Measurements from ENCODE around the gene ODAD3. TPM values are rescaled to one million over a fixed set of nuclear protein-coding genes. Genes with fewer than 3 reads are reported as not detected.
"Not testable (repeated sequence)": the region's sequence is repeated elsewhere in the genome, so short reads cannot be mapped to it uniquely, and the experiment has no call there.

The ODAD3 gene
- total and polyA plus RNA-seq, 4 donors: 0.79 to 7.1 (median 5.3) TPM

DNA sequence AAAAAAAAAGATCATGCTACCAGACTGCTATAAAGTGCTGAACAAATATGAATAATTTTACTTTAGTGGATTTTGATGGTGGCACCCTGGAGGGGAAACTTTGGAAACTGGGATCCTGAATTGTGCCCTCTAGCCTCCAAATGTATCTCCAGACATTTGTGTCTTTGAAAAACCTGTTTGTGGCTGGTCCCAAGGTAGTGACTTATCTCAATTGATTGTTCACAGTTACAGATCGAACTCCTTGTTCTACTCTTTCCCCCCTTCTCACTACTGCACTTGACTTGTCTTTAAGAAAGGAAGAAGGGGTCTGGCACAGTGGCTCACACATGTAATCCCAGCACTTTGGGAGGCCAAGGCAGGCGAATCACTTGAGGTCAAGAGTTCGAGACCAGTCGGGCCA is 26.3 kb downstream of the ODAD3 start:
- Histone ChIP-seq H3K27me3 (ENCODE audit: control insufficient read depth, insufficient read depth, low read length) (peaks cover 8% of the 10 kb centered on the region), H3K36me3 (ENCODE audit: control insufficient read depth, insufficient read depth, low read length) (no peaks in the 10 kb centered on the region)
- no peak for DNase-seq (ENCODE audit: low read depth in 4 of 6, low spot score in 6 of 6)

DNA sequence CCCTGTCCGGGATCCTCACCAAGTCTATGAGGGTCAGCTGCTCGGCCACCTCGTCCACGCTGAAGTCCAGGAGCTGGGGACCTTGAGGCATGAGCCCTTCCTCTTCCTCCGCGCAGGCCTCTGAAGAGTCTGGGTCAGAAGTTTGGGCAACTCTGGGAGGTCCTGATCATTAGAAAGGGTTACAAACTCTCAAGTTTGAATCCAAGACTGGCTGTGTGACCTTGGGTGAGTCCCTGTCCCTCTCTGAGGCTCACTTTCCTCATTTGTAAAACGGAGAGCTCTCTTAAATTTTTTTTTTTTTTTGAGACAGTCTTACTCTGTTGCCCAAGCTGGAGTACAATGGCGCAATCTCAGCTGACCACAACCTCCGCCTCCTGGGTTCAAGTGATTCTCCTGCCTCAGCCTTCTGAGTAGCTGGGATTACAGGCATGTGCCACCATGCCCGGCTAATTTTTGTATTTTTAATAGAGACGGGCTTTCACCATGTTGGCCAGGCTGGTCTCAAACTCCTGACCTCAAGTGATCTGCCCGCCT is 28.2 kb downstream of the ODAD3 start:
- not testable (repeated sequence) for H3K4me3 ChIP-seq (ENCODE audit: low read depth, low read length); H3K4me1 ChIP-seq (ENCODE audit: control insufficient read depth, insufficient read depth, low read length); H3K36me3 ChIP-seq (ENCODE audit: control insufficient read depth, insufficient read depth, low read length); H3K9me3 ChIP-seq (ENCODE audit: control insufficient read depth, insufficient read depth, low read length); DNase-seq (ENCODE audit: low read depth in 4 of 6, low spot score in 6 of 6); H3K27ac ChIP-seq (ENCODE audit: low read depth, low read length); H3K27me3 ChIP-seq (ENCODE audit: control insufficient read depth, insufficient read depth, low read length)
- WGBS (ENCODE audit: insufficient coverage): 78% methylated on average over 10 of the region's 12 CpGs

More for the DNA sequence above, 26.3 kb downstream of the ODAD3 start:
- no CpG with 5 or more reads among the region's 4 CpGs for WGBS (ENCODE audit: insufficient coverage)
- H3K27ac ChIP-seq (ENCODE audit: low read depth, low read length): no peak overlapping the region
- H3K4me1 ChIP-seq (ENCODE audit: control insufficient read depth, insufficient read depth, low read length): no peaks in the 10 kb centered on the region
- H3K4me3 ChIP-seq (ENCODE audit: low read depth, low read length): no peak overlapping the region
- H3K9me3 ChIP-seq (ENCODE audit: control insufficient read depth, insufficient read depth, low read length): no peaks in the 10 kb centered on the region

DNA sequence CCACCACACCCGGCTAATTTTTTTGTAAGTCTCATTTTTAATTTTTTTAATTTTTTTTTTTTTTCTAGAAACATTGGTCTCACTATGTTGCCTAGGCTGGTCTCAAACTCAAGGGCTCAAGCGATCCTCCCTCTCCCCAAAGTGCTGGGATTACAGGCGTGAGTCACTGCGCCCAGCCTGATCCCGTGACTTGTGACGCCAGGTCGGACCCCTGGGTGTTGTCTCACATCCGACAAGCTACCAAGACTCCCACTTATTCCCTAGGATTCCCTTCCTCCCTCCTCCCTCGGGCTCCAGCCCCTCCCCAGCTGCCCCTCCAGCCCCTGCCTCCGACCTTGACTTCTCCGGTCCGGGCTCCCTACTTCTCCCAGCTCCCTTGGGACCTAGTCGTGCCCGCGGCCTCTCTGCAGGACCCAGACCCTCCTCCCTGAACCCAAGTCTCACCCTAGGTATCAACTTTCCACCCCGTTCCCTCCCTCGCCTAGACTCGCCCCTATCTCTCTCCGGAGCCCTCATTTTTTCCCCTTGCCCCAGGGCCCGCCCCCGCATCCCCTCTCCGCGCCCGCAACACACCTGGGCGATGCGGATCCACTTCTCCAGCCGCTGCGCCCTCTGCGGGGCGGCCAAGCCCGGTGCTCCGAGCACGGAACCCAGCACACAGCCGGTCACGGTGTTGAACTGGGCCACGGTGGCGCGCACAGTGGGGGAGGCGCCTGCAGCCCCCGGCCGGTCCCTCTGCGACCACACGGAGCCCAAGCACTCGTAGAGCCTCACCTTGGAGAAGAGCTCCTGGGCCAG is 28.9 kb downstream of the ODAD3 start:
- no peak overlapping the region for H3K27ac ChIP-seq (ENCODE audit: low read depth, low read length)
- 27% methylated on average over 38 of the region's 44 CpGs for WGBS (ENCODE audit: insufficient coverage)
- no peaks in the 10 kb centered on the region for H3K9me3 ChIP-seq (ENCODE audit: control insufficient read depth, insufficient read depth, low read length)
- H3K4me3 ChIP-seq (ENCODE audit: low read depth, low read length): no peak overlapping the region
- DNase-seq (ENCODE audit: low read depth in 4 of 6, low spot score in 6 of 6): no peak
- H3K27me3 ChIP-seq (ENCODE audit: control insufficient read depth, insufficient read depth, low read length): peaks cover 8% of the 10 kb centered on the region
- H3K36me3 ChIP-seq (ENCODE audit: control insufficient read depth, insufficient read depth, low read length): no peaks in the 10 kb centered on the region
- H3K4me1 ChIP-seq (ENCODE audit: control insufficient read depth, insufficient read depth, low read length): no peaks in the 10 kb centered on the region

GRCh38 chr19:11404588-11405222 is 30.2 kb downstream of the ODAD3 start:
- H3K9me3 ChIP-seq (ENCODE audit: control insufficient read depth, insufficient read depth, low read length): no peaks in the 10 kb centered on the region
- no peaks in the 10 kb centered on the region for H3K36me3 ChIP-seq (ENCODE audit: control insufficient read depth, insufficient read depth, low read length)
- DNase-seq (ENCODE audit: low read depth in 4 of 6, low spot score in 6 of 6): no peak
- no peak overlapping the region for H3K4me3 ChIP-seq (ENCODE audit: low read depth, low read length)
- 64% methylated on average over 9 of the region's 9 CpGs for WGBS (ENCODE audit: insufficient coverage)
- H3K4me1 ChIP-seq (ENCODE audit: control insufficient read depth, insufficient read depth, low read length): no peaks in the 10 kb centered on the region
- no peak overlapping the region for H3K27ac ChIP-seq (ENCODE audit: low read depth, low read length)
- H3K27me3 ChIP-seq (ENCODE audit: control insufficient read depth, insufficient read depth, low read length): peaks cover 8% of the 10 kb centered on the region

- DNase-seq (ENCODE audit: low read depth in 4 of 6, low spot score in 6 of 6): no peak
- H3K27ac ChIP-seq (ENCODE audit: low read depth, low read length): no peak overlapping the region
- no peak overlapping the region for H3K4me3 ChIP-seq (ENCODE audit: low read depth, low read length)
- H3K36me3 ChIP-seq (ENCODE audit: control insufficient read depth, insufficient read depth, low read length): no peaks in the 10 kb centered on the region
- peaks cover 8% of the 10 kb centered on the region for H3K27me3 ChIP-seq (ENCODE audit: control insufficient read depth, insufficient read depth, low read length)
- no peaks in the 10 kb centered on the region for H3K4me1 ChIP-seq (ENCODE audit: control insufficient read depth, insufficient read depth, low read length)
- H3K9me3 ChIP-seq (ENCODE audit: control insufficient read depth, insufficient read depth, low read length): no peaks in the 10 kb centered on the region
- 88% methylated on average over 6 of the region's 9 CpGs for WGBS (ENCODE audit: insufficient coverage)
These were observed 32.9 kb downstream of the ODAD3 start for GRCh38 chr19:11401808-11402543.

GRCh38 chr19:11400798-11401197 is 34.1 kb downstream of the ODAD3 start:
- Histone ChIP-seq H3K27me3 (ENCODE audit: control insufficient read depth, insufficient read depth, low read length) (no peaks in the 10 kb centered on the region), H3K36me3 (ENCODE audit: control insufficient read depth, insufficient read depth, low read length) (no peaks in the 10 kb centered on the region), H3K4me3 (ENCODE audit: low read depth, low read length) (no peak overlapping the region), H3K4me1 (ENCODE audit: control insufficient read depth, insufficient read depth, low read length) (no peaks in the 10 kb centered on the region), H3K9me3 (ENCODE audit: control insufficient read depth, insufficient read depth, low read length) (no peaks in the 10 kb centered on the region), H3K27ac (ENCODE audit: low read depth, low read length) (no peak overlapping the region)
- WGBS (ENCODE audit: insufficient coverage): no CpG with 5 or more reads among the region's 1 CpG
- no peak for DNase-seq (ENCODE audit: low read depth in 4 of 6, low spot score in 6 of 6)

DNA sequence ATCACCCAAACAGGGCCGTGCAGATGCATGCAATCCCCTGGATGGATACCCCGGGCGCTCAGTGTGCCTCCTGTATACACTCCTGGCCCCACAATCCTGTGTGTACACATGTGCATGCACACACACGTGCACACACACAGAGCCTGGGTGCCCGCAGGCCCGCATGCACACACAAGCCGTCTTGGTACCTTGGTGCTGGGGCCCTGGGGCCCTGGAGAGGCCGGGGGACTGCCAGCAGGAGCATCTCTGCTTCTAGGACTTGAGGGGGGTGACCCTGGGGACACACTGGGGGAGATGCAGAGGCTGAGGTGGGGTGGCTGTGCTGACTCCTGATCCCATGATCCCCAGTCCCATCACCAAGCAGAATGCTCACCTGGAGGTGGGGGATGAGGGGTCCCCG is 35.3 kb downstream of the ODAD3 start:
- Histone ChIP-seq H3K4me1 (ENCODE audit: control insufficient read depth, insufficient read depth, low read length) (no peaks in the 10 kb centered on the region), H3K4me3 (ENCODE audit: low read depth, low read length) (no peak overlapping the region), H3K27ac (ENCODE audit: low read depth, low read length) (no peak overlapping the region), H3K36me3 (ENCODE audit: control insufficient read depth, insufficient read depth, low read length) (no peaks in the 10 kb centered on the region), H3K27me3 (ENCODE audit: control insufficient read depth, insufficient read depth, low read length) (no peaks in the 10 kb centered on the region), H3K9me3 (ENCODE audit: control insufficient read depth, insufficient read depth, low read length) (no peaks in the 10 kb centered on the region)
- DNase-seq (ENCODE audit: low read depth in 4 of 6, low spot score in 6 of 6): no peak
- WGBS (ENCODE audit: insufficient coverage): 94% methylated on average over 8 of the region's 9 CpGs

GRCh38 chr19:11397089-11397610 is 37.8 kb downstream of the ODAD3 start:
- no peaks in the 10 kb centered on the region for H3K36me3 ChIP-seq (ENCODE audit: control insufficient read depth, insufficient read depth, low read length)
- 72% methylated on average over 22 of the region's 22 CpGs for WGBS (ENCODE audit: insufficient coverage)
- DNase-seq (ENCODE audit: low read depth in 4 of 6, low spot score in 6 of 6): no peak

GRCh38 chr19:11390933-11391680 is 43.8 kb downstream of the ODAD3 start:
- no peaks in the 10 kb centered on the region for H3K9me3 ChIP-seq (ENCODE audit: control insufficient read depth, insufficient read depth, low read length)
- H3K4me1 ChIP-seq (ENCODE audit: control insufficient read depth, insufficient read depth, low read length): no peaks in the 10 kb centered on the region
- H3K4me3 ChIP-seq (ENCODE audit: low read depth, low read length): no peak overlapping the region
- no peak overlapping the region for H3K27ac ChIP-seq (ENCODE audit: low read depth, low read length)
- H3K36me3 ChIP-seq (ENCODE audit: control insufficient read depth, insufficient read depth, low read length): no peaks in the 10 kb centered on the region
- no peaks in the 10 kb centered on the region for H3K27me3 ChIP-seq (ENCODE audit: control insufficient read depth, insufficient read depth, low read length)
- no CpG with 5 or more reads among the region's 4 CpGs for WGBS (ENCODE audit: insufficient coverage)
- DNase-seq (ENCODE audit: low read depth in 4 of 6, low spot score in 6 of 6): no peak

More at GRCh38 chr19:11397089-11397610, 37.8 kb downstream of the ODAD3 start:
- no peaks in the 10 kb centered on the region for H3K9me3 ChIP-seq (ENCODE audit: control insufficient read depth, insufficient read depth, low read length)
- H3K27me3 ChIP-seq (ENCODE audit: control insufficient read depth, insufficient read depth, low read length): no peaks in the 10 kb centered on the region
- H3K27ac ChIP-seq (ENCODE audit: low read depth, low read length): no peak overlapping the region
- no peaks in the 10 kb centered on the region for H3K4me1 ChIP-seq (ENCODE audit: control insufficient read depth, insufficient read depth, low read length)
- no peak overlapping the region for H3K4me3 ChIP-seq (ENCODE audit: low read depth, low read length)
